BE2C (cell line): ENCODE results near the gene ACSL1.

ENCODE experiments used
- DNase-seq: peaks from one replicate; pipeline ENCODE4 v3.0.0-alpha.2; 2020
- H3K27me3 ChIP-seq: fragments of 250-450 bp; sonication (Bioruptor Pico); 2 replicates; pipeline ENCODE4 v1.5.1; 2020; ENCODE audit warnings: mild to moderate bottlenecking
- H3K36me3 ChIP-seq: fragments of 250-450 bp; sonication (Bioruptor Pico); 2 replicates; pipeline ENCODE4 v1.5.1; 2020; ENCODE audit warnings: mild to moderate bottlenecking
- H3K4me1 ChIP-seq: fragments of 250-450 bp; sonication (Bioruptor Pico); 2 replicates; pipeline ENCODE4 v1.5.1; 2020
- H3K4me3 ChIP-seq: 2 replicates; pipeline ENCODE4 v1.5.1; 2011; ENCODE audit warnings: low read depth, low read length
- H3K9me3 ChIP-seq: fragments of 250-450 bp; sonication (Bioruptor Pico); 2 replicates; pipeline ENCODE4 v1.5.1; 2020
- TF ChIP-seq, protein P1 (sequence below): IDR thresholded peaks from 2 replicates; pipeline ENCODE4 v1.5.1; 2012; ENCODE audit warnings: mild to moderate bottlenecking, low read depth, low read length

ACSL1 gene

DNA sequence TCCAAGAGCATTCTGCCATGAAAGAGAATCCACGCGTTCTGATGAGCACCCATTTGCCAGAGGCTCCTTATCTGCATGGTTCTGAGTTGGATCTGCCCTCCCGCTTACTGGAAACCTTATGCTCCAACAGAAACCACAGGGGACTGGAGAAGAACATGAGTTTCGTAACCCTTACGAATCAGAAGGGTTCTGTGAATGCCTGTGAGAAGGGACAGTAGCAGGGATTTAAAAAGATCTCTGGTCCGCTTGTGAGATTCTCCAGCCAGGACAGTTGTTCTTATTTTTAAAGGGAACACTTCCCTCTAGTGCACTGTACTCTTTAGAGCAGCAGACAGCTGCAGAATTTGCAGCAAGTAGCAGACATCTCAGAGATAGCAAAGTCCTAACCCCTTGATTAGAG lies 69.4 kb downstream of the ACSL1 start:
- Histone ChIP-seq H3K9me3 (no peaks in the 10 kb centered on the region), H3K36me3 (peaks cover 15% of the 10 kb centered on the region), H3K4me3 (no peak overlapping the region), H3K27me3 (no peaks in the 10 kb centered on the region), H3K4me1 (no peaks in the 10 kb centered on the region)
- TF ChIP-seq, protein P1, sequence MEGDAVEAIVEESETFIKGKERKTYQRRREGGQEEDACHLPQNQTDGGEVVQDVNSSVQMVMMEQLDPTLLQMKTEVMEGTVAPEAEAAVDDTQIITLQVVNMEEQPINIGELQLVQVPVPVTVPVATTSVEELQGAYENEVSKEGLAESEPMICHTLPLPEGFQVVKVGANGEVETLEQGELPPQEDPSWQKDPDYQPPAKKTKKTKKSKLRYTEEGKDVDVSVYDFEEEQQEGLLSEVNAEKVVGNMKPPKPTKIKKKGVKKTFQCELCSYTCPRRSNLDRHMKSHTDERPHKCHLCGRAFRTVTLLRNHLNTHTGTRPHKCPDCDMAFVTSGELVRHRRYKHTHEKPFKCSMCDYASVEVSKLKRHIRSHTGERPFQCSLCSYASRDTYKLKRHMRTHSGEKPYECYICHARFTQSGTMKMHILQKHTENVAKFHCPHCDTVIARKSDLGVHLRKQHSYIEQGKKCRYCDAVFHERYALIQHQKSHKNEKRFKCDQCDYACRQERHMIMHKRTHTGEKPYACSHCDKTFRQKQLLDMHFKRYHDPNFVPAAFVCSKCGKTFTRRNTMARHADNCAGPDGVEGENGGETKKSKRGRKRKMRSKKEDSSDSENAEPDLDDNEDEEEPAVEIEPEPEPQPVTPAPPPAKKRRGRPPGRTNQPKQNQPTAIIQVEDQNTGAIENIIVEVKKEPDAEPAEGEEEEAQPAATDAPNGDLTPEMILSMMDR, result no peak
- no peak for DNase-seq

DNA sequence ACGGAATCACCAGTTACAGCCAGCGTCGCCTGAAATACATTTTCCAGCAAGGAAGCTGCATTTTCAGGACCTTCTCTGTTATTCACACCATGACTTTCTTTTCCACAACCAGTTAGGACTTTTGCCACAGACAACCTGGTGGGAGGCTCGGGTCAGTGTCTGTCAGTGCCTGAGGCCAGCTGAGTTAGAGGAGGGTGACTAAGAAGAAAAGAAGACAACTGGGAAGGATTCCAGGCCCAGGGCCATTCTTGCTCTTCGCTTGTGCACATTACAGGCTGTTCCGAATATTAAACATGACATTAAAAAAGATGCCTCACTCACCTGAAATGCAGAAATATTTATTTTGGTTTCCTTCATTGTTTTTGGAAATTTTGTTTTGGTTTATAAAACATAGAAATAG lies 70.5 kb downstream of the ACSL1 start:
- DNase-seq, result no peak

DNA sequence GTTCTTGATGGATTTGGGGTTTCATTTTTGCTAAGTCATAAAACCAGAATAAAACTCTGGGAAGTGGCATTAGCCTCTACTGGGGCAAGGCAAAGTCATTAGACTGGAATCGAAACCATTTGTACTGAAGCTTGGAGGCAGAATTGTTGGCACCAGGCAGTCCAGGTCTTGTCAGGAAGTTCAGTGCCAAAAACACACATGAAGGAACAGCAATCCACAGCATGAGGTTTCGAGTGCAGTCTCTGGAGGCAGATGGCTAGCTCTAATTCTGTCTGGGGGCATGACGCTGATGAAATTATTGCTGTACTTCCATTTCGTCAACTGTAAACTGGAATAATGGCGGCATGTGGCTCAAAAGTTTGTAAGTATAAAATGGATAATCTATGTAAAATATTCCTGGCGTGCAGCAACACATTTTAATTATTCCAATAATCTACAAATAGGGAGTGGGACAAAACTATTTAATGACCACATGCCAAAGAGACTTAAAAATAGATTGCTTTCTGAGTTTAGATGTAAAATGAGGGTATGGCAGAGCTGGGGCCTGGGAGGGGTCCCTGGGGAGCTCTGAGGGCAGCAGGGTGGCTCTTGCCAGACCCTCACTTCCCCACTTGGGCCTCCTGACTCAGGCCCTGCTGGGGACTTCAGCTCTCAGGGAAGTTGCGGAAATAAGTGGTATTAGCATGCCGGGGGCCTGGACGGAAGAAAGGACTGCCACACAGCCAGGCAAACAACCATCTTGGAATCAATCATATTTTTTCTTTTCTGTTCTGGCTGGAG lies 73.1 kb downstream of the ACSL1 start:
- Histone ChIP-seq H3K36me3 (peaks cover 3% of the 10 kb centered on the region; the same call in 1 of the 2 replicates), H3K27me3 (no peaks in the 10 kb centered on the region), H3K4me3 (no peak overlapping the region), H3K4me1 (no peaks in the 10 kb centered on the region), H3K9me3 (no peaks in the 10 kb centered on the region)
- DNase-seq, result no peak
- TF ChIP-seq, protein P1, result no peak

More for the DNA sequence above, 70.5 kb downstream of the ACSL1 start:
- TF ChIP-seq, protein P1, result no peak
- Histone ChIP-seq H3K4me3 (no peak overlapping the region), H3K9me3 (no peaks in the 10 kb centered on the region), H3K36me3 (peaks cover 10% of the 10 kb centered on the region), H3K4me1 (no peaks in the 10 kb centered on the region), H3K27me3 (no peaks in the 10 kb centered on the region)

DNA sequence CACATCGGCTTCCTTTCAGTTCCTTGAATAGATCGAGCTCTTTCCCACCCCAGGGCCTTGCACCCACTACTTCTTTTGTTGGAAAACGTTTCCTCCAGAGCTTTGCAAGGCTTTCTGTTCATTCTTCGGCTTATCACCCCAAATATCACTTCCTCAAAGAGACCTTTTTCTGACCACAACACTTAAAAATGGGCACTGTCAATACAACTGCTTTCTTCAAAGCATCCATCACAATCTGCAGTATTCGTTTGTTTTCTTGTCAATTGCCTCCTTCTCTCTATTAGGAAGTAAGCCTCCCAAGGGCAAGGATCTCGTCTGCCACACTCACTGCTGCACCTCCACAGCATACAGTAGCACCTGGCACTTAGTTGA lies 74.2 kb downstream of the ACSL1 start:
- Histone ChIP-seq H3K9me3 (no peaks in the 10 kb centered on the region), H3K4me1 (no peaks in the 10 kb centered on the region), H3K27me3 (no peaks in the 10 kb centered on the region), H3K36me3 (no peaks in the 10 kb centered on the region), H3K4me3 (no peak overlapping the region)
- DNase-seq, result no peak
- TF ChIP-seq, protein P1, result no peak

DNA sequence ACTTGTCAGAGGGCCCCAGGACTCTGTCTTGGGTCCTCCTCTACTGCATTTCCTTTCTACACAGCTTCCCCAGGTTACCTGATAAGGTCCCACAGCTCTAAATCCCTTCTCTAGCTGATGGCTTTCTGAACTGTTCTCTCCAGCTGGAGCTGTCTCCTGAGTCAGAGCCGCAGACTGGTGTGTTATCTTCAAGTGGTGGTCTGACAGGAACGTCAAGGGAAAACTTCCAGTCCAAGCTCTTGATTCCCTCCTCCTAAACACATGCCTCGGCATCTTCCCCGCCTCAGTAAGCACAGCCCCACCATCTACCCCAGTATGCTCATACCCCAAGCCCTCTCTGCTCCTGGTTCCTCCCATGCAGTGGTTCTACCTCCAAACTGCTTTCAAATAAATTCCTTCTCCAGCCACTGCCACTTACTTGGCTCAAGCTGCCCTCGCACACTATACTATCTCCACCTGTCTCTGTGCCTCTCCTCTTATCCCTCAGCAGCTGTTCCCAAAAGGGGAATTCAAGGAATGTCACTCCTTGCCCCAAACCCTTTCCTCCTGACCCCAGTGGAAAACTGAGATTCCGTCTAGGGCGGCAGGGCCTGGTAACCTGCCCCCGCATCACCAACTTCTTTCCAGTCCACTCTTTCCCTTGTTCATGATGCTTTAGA lies 74.7 kb downstream of the ACSL1 start:
- DNase-seq, result no peak
- Histone ChIP-seq H3K4me1 (no peaks in the 10 kb centered on the region), H3K4me3 (no peak overlapping the region), H3K9me3 (no peaks in the 10 kb centered on the region), H3K36me3 (no peaks in the 10 kb centered on the region), H3K27me3 (no peaks in the 10 kb centered on the region)
- TF ChIP-seq, protein P1, result no peak

DNA sequence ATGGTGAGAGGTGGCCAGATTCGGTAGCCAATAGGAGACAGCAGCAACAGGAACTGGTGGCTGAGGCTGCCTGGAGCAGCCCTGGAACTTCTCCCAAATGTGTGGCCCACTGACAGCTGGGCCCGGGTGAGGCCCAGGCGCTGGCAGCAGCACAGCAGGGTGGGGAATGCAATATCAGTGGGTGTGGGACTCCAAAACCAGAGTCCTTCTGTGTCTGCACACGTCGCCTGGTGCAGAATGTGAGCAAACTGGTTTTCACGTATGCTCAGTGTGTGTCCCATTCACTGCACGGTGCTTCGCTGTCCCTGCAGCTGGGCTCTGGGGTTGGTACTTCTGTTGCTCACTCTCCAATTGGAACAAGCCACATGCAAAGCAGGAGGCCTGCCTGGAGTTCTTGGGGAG lies 77.5 kb downstream of the ACSL1 start:
- no peak overlapping the region for H3K4me3 ChIP-seq
- no peaks in the 10 kb centered on the region for H3K4me1 ChIP-seq
- DNase-seq, result no peak
- H3K36me3 ChIP-seq, result no peaks in the 10 kb centered on the region
- H3K27me3 ChIP-seq, result no peaks in the 10 kb centered on the region
- TF ChIP-seq, protein P1, result no peak
- H3K9me3 ChIP-seq, result no peaks in the 10 kb centered on the region
